Stimulated activated CD4-positive, alpha-beta T cell treated with anti-CD3 and anti-CD28 coated beads, TNF-alpha, amount 100 ng/mL, for 48 hours (primary cell): ENCODE measurements around the gene SH3PXD2A.
"Not testable (repeated sequence)": the region's sequence is repeated elsewhere in the genome, so short reads cannot be mapped to it uniquely, and the experiment has no call there.

ENCODE experiments used
- DNase-seq, 3 donors: peaks; one replicate each; pipeline ENCODE4 v3.0.0-alpha.2; 2020; ENCODE audit warnings: low read depth in 3 of 3

Gene SH3PXD2A

GRCh38 chr10:103791291-103791690 lies 64.1 kb downstream of the SH3PXD2A start:
- DNase-seq: no peak

- DNase-seq: no peak
Observed at GRCh38 chr10:103790580-103790979, 64.8 kb downstream of the SH3PXD2A start.

DNA sequence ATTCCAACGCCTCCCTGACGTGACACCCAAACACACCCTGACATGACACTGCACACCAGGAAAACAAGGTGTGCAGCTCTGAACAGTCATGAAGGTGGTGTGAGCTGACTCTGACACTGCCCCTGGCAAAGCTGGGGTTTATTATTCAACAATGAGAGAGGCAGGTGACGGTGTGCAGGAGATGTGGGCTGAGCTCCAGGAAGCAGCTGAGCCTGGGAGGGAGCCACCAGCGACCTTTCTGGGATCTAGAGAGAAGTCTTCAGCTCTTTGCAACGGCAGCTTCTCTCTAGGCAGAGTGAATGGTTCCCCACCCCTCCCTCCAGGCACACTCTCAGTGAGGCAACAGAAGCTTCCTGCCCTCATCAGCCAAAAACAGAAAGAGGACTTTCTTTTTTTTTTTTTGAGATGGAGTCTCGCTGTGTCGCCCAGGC lies 65.6 kb downstream of the SH3PXD2A start:
- DNase-seq: no peak

DNA sequence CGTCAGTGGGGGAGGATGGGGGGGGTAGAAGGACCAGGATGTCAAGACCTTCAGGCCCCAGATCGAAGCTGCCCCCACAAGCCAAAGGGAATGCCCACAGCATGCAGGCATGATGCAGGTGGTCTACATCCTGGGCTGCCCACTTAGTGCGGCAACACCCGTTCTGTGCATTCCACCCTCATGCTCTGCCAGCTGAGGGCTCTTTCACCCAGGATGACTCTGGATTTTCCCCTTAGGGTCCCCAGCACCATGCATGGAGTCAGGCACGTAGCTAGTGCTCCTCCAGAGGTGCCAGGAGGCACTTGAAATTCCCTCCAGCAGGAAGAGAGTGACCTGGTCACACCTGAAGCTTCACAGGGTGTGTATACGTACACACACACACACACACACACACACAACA lies 66.2 kb downstream of the SH3PXD2A start:
- DNase-seq: no peak

- no peak for DNase-seq
Observed at GRCh38 chr10:103787331-103787730, 68.0 kb downstream of the SH3PXD2A start.

DNA sequence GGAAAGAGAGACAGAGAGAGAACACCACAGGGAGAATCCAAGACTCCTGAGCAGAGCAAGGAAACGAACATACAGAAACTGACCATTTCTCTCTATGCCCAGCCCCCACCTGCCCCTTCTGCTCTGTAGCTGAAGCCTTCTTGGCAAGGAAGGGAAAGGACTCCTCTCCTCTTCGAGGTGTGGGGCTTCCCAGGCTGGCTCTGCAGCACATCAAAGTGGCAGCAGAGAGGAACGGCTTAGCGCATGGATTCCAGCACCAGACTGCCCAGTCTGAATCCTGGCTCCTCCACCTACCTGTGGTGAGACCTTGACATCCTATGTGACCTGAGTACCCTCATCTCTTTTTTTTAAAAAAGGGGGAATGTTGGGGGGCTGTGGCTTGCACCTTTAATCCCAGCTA lies 69.4 kb downstream of the SH3PXD2A start:
- no peak for DNase-seq

GRCh38 chr10:103784723-103785418 lies 70.5 kb downstream of the SH3PXD2A start:
- DNase-seq: no peak

- no peak for DNase-seq
Observed at GRCh38 chr10:103784089-103784488, 71.3 kb downstream of the SH3PXD2A start.

GRCh38 chr10:103783681-103784080 lies 71.7 kb downstream of the SH3PXD2A start:
- DNase-seq: no peak

GRCh38 chr10:103781329-103782061 lies 73.9 kb downstream of the SH3PXD2A start:
- no peak for DNase-seq

DNA sequence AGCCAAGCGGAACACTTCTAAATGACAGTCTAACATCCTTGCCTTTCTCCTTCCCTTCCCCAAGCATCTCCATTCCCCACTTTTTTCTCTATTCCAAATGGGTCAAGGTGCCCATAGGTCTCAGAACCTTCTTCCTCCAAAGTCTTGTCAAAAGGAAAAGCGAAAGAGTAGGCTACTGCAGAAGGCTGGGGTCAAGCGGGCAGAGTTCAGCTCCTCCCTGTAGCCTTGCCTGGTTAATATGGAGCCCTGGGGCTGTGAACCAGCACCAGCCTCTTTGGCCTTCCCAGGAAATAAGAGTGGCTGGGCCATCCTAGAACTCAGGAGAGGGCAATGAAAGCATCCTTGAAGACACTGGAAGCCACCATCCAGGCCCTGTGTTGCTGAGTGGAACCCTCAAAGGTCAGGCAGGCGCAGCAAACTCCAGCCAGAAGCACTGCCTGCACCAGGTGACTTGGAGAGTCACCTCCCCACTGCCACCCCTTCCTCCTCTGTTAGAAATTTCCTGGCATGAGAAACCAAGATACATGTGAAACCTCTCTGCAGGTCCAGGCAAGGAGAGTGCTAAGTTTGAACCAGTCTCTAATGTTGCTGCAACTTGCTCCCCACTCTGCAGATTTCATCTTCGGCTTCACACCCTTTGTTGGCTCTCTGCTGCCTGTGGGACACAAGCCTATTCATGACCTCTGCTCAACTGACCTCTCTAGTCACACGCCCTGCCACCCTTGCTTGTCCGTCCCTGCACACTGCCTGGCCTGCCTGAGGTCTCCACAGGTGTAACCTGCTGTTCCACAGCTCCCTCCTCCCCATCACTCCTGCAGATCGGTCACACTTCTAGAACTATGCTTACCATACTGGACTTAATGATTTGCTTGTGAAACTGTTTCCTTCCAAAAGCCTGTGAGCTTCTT lies 74.9 kb downstream of the SH3PXD2A start:
- no peak for DNase-seq

DNA sequence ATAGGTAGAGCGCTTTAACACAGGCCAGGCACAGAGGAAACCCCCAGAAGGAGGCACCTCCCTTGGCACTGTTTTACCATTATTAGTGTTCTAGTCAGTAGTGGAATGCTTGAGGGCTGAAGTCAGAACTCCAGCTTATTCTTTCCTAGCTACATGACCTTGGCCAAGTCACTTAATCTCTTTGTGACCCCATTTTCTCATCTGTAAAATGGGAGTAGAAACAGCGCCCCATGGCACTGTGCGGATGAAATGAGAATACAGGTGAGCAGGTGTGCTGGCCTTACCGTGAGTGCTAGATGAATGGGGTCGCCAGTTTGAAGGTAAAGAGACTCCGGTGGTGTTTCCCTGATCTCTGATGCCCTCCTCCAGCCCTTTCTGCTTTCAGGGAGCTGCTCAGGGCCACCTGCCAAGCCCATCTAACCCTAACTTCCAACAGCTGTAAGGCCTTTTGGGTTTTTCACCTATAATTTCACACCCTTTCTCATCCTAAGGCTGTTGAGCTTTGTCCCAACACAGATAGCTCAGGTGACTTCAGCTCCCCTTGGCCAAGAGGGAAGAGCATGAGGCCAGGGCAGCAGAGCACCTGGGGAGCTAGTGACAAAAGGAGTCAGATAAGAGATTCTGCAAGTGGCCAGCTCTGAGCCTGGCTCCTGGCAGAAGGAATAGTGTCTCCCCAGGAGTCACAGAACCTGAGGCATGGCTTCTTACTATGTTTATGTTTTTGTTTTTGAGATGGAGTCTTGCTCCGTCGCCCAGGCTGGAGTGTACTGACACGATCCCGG lies 76.8 kb downstream of the SH3PXD2A start:
- DNase-seq: no peak

GRCh38 chr10:103776878-103777591 lies 78.3 kb downstream of the SH3PXD2A start:
- DNase-seq: no peak

DNA sequence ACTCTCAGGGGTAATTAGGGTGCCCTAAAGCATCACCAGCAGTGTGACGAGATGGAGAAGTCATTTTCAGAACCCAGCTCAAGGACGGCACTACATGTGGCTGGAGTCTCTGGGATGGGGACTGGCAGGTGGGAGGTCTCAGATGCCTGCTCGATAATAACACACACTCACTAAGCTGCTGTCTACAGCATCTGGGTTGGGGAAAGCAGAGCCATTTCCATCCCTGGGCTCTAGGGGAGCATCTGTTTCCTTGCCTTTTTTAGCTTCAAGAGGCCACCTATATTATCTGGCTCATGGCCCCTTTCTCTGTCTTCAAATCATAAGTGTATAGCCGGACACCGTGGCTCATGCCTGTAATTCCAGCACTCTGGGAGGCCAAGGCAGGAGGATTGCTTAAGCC lies 79.6 kb downstream of the SH3PXD2A start:
- DNase-seq: no peak

- not testable (repeated sequence) for DNase-seq
Observed at GRCh38 chr10:103772846-103773245, 82.5 kb downstream of the SH3PXD2A start.

GRCh38 chr10:103772096-103772845 lies 83.1 kb downstream of the SH3PXD2A start:
- peak in 2 of 3 donors; percentile 32 to 51 for DNase-seq

DNA sequence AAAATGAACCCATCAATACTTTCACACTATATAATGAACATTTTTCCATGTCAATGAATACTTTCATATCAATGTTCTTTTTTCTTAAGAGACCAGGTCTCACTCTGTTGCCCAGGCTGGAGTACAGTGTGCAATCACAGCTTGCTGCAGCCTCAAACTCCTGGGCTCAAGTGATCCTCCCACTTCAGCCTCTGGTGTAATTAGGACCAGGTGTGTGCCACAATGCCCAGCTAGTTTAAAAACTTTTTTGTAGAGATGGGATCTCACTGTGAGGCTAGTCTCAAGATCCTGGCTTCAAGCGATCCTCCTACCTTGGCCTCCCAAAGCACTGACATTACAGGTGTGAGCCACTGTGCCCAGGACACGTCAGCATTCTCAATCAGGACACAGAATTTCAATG lies 85.2 kb downstream of the SH3PXD2A start:
- no peak for DNase-seq

DNA sequence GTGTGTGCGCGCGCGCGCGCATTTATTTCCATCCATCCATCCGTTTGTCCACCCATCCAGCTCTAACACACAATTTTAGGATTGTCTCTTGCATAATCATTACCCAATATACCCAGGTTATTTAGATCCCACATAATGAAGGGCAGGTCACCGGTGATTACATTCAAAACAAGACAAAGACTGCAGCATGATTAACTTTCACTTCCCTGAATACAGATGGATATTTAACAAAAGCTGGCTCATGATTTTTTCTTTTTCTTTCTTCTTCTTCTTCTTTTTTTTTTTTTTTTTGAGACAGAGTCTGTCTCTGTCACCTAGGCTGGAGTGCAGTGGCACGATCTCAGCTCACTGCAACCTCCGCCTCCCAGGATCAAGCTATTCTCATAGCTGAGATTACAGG lies 86.2 kb downstream of the SH3PXD2A start:
- DNase-seq: no peak

DNA sequence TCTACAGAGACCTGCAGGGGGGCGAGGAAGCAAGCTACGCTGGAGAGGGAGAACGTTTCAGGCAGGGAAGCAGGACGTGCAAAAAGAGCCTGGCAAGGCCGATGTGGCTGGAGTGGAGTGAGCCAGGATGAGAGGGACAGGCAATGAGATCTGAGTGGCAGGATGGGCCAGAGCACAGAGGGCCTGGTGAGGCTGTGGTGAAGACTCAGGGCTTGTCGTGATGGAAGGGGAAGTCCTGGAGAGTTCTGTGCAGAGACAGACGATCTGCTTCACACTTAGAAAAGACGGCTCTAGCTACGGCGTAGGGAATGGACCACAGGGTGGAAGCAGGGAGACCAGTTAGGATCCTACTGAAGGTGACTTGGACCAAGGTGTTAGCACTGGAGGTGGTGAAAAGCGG lies 87.0 kb downstream of the SH3PXD2A start:
- DNase-seq: no peak

GRCh38 chr10:103767756-103768155 lies 87.6 kb downstream of the SH3PXD2A start:
- no peak for DNase-seq
